NOMO-1 treated with dmso at 0.1 percent for 144 hours (cell line): ENCODE results near the gene PRKAG2.
"Not testable (repeated sequence)": the region's sequence is repeated elsewhere in the genome, so short reads cannot be mapped to it uniquely, and the experiment has no call there.

Experiments used
- DNase-seq: peaks from one replicate; lab custom pipeline; 2025; ENCODE audit not compliant: unreplicated experiment; lab: John Stamatoyannopoulos, UW

Gene PRKAG2

DNA sequence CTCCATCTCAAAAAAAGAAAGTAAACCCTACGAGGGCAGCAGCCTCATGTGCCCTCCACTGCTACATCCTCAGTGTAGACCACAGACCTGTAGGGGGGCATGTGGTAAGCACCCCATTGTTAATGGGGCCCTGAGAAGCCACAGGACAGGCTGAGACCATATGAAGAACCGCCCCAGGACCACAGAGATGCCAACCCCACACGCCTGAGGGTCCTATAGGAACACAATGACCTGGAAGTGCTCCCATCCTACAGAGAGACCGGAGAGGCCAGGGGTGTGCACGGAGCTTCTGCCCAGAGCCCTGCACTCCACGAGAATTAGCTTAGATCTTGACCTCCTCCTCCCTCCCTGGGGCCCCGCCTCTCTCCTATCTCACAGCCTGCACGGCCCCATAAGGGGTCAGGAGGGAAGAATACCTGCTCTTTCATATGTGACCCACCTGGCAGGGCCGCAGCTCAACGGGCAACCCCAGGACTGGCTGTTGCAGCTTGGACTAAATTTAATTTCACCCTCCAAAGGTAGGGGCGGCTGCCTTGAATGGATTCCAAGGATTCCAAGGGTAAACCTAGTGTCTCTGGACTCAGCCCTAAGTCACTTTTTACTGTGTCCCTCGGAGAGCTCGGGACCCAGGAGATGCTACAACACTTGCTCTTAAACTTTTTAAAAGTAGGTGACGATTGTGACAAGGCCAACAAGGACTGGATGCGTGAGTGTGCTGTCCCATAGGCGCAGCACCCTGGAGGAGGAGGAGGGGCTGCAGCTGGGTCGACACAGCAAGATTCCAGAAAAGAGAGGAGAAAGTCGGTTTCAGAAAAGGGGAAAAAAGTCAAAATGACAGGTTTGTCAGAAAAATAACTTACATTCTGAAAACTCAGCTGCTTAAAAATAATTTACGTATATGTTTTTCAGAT lies 24.2 kb downstream of the PRKAG2 start:
- DNase-seq: no peak

DNA sequence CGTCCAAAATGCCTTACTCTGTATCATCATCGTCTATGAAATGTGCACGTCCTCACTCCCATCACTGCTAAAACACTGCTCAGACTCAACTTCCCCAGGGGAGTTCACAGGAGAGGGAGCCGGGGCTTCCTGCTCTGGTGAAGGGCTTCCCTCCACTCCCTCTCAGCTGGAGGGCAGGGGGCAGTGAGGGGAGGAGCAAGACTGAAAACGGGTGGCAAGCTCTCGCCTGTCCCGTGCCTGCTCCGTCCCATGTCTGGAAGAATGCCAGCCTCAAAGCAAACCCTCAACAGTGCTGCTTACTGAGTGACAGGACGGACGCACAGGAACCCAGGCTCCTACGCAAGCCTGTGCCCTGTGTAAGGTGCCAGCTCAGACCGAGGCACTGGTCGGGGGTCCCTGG lies 25.1 kb downstream of the PRKAG2 start:
- no peak for DNase-seq

DNA sequence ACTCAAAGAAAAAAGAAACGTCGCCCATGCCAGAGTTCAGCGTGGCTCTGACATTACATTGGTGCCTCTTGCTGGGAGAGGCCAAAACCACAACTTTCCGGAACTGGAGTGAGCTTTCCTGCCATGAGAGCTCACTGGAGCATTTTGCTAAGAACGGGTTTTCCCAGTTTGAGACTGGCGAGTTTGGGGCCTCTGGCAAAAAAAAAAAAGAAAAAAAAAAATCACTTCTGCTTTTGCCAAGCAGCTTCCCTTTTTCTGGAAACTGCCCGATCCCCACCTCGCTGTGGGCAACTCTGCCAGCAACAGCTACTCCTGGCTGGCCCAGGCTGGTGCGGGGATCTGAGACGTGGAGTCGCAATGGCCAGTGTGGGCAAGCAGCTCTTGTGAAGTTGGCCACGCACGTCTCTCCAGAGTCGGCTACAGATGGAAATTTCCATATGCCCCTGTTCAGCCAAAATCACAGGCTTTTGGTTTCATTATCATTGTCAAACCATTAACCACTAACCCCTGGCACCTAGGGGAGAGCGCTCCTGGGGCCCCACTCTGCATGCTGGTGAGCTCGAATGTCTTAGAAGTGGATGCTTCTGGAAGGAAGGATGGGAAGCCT lies 25.7 kb downstream of the PRKAG2 start:
- DNase-seq: peak; percentile 43

DNA sequence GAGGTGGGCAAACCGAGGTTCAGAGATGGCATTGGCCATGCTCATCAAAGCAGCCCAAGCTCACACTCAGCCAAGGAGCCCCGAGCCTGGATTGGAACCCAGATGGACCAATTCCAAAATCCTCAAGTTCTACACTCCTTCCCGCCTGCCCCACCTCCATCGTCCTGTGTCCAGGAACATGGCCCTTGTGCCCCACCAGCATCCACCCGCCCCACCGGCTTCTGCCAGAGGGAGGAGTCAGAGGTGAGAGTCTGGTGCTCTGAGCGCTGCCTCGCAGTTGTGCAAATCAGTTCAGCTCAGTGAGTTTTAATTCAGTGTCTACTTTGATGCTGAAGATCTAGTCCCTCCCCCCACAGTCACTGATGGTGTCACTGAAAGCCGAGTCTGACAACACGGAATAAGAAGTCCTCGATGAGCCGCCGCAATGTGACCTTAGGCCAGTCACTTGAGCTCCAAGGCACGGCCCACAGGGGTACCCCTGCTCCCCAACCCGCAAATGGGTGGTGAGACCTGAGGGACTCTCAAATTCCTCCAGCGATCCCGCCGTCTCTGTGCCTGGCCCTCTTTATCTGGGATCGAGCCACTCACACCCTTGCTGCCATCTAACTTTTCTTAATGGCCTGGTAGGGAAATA lies 26.3 kb downstream of the PRKAG2 start:
- no peak for DNase-seq

DNA sequence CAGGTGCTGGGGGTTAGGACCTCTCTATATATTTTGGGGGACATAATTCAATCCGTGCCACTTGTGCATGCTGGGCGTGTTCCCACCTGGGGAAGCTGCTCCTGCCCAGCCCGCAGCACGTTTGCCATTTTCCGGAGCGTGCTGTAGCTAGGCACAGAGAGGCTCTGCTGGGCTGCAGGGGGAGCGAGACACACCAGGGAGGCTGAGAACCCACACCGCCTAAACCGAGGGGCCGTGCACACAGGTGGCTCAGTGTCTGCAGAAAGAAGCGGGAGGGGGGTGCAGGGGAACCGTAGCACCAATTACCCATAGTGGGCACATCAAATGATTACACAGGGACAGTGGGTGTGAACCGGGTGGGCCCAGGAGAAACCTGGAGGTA lies 27.0 kb downstream of the PRKAG2 start:
- no peak for DNase-seq

DNA sequence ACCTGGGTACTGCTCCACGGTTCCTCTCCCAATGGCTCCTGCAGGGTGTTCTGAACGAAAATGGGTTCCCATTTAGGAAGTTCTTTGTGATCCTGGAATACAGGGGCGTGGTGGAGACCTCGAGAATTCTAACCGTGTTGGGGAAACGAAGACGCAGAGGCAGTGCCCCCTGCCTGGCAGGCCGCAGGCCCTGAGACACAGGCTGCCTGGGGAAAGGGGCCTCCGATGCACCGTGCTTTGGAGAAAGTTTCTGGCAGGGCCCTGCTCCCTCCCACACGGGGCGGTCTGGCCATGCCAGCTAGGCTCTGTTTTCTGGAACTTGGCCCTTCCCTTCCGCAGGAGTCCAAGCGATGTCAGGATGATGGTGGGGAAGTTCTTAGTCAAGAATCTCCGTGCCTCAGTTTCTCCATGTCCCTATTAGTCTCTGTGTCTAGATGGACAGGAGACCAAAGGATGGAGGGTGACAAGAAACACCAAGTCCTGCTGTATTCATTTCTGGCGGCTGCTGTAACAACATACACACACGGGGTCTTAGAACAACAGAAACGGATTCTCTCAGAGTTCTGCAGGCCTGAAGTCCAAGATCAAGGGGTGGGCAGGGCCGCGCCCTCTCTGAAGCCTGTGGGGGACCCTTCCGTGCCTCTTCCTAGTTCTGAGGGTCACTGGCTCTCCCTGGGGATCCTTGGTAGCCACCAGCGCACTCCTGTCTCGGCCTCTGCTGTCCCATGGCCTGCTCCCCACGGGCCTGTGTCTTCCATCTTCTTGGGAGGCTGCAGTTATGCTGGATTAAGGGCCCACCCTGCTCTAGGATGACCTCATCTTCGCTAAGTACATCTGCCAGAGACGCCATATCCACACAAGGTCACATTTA lies 27.7 kb downstream of the PRKAG2 start:
- DNase-seq: no peak

DNA sequence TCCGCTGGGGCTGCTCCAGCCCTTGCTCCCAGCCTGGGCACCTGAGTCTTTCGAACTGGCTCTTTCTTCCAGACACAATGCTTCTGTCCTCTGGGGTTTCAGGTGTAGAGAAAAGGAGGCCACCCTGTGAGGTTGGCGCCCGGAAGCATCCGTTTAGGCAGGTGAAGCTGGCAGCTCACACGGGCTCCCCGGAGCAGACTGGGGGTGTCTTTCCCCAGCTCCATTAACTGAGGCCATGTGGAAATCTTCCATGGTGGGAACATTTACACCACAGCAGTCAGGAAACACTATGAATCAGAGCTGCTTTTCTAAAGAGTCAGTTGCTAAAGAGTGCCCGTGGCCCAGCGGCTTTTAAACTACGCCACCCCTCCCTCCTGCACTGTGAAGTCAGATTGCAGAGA lies 29.2 kb downstream of the PRKAG2 start:
- no peak for DNase-seq

DNA sequence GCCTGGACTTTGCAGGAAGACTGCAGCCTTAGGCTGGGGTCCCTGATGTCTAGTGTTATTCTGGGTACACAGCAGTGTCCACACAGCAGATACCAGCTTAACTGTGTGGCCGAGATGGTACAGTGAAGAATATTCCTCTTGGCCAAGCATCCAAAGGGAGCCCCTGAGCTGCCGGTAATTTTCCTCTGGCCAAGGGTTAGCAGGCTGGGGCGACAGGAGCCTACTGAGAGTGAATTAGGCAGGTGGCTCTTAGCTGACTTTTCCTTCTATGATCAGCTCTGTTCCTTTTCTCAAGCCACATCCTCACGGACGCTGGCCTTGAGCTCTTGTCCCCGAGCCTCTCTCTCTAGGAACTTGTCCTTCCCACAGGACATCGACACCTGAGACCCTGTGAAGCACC lies 29.8 kb downstream of the PRKAG2 start:
- no peak for DNase-seq

DNA sequence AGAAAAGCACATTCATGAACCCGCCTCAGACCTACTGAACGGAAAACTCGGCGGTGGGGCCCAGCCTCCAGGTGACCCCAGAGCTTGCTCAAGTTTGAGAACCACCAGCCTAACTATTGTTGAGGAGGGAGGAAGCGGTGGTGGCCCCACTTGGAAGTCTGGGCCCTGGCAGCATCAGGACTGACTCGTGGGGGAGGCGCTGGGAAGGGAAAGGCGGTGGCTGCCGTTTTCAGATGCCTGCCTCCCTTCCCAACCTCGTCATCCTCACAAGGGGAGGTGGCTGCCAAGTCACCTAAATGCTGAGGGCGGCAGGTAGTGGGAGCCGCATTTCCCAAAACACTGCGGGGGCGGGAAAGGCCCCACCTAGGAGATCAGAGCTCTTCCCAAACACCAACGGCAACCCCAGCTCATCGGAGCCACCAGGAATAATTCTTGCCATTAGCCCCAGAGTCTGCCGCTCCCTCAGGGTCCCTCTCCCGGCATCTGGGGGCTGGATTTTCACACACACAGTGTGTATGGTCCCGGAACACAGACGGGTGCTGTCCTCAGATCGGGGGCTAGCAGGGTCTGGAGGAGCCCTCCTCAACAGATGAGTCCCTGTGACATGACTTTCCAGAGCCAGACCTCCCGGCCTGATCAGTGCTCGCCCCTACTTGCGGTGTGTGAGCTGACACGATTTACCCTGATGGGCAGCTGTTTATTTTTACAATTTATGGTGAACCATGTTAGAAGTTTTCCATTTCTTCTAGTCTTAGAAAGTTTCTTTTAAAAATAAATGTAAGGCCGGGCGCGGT lies 31.3 kb downstream of the PRKAG2 start:
- no peak for DNase-seq

DNA sequence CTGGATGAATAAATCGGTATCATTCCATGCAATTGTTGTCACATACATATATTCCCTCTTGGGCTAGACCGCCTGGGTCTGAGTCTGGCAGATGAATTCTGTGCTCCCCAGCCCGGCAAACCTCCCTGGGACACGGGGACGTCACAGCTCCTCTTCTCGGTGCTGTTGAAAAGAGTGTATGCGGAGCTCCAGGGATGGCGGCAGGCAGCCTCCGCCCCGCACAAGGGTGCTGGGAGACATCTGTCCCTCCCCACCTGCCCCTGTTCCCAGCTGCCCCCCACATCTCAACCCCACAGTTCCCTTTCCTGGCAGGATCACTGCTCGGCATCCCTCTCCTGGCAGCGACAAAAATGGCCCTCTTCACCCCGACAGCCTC lies 32.1 kb downstream of the PRKAG2 start:
- DNase-seq: no peak

DNA sequence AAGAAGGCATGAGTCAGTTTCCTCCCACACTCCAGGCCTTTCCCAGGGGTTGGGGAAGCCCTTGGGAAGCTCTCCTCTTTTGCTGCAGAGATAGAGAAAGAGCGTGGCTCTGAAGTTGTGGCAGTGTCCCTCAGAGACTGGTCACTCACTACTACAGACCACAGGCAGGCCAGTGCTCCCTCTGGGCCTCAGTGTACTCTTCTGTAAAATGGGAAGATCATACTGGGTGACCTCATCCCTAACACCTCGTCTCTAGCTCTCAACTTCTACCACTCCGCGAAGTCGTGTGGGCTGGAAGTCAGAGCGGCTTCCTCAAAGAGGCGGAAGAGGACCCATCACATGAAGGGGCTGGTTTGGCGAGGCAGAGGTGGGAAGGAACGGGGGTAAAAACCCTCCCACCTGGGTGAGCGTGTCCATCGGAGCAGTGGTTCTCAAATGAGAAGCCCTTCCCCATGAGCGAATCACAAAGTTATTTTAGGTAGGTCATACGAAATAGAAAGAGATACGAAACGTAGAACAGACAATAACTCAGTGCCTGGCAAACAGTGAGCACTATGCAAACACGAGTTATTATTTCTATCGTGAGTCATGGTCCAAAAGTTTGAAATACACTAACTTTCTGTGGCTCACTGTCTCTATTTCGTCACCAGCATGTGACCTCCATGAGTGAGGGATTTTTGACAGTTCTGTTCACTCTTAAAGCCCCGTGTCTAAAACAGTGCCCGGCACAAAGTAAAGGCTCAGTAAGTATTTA lies 32.7 kb downstream of the PRKAG2 start:
- no peak for DNase-seq

DNA sequence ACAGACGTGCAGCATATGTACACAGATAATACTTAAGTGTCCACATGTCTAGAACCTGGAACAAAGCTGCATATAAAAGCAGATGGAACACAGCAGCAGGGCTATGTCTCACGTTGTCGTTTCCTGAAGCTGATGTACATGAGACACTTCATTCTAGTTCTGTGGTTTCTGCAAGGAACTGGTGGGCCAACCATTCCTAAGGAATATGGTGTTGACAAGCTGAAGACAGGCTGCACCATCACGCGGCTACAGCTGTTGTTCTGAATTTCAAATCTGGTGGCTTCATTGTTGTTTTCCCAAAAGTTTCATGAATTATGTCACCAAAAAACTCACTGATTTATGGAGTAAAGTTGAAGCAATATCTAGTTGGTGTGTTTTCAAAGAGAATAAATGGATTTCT lies 33.7 kb downstream of the PRKAG2 start:
- DNase-seq: no peak

DNA sequence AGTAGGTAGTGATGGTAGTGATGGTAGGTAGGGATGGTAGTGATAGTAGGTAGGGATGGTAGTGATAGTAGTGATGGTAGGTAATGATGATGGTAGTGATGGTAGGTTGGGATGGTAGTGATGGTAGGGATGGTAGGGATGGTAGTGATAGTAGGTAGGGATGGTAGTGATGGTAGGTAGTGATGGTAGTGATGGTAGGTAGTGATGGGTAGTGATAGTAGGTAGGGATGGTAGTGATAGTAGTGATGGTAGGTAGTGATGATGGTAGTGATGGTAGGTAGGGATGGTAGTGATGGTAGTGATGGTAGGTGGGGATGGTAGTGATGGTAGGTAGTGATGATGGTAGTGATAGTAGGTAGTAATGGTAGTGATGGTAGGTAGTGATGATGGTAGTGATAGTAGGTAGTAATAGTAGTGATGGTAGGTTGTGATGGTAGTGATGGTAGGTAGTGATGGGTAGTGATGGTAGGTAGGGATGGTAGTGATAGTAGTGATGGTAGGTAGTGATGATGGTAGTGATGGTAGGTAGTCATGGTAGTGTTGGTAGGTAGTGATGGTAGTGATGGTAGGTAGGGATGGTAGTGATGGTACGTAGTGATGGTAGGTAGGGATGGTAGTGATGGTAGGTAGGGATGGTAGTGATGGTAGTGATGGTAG lies 35.4 kb downstream of the PRKAG2 start:
- not testable (repeated sequence) for DNase-seq

DNA sequence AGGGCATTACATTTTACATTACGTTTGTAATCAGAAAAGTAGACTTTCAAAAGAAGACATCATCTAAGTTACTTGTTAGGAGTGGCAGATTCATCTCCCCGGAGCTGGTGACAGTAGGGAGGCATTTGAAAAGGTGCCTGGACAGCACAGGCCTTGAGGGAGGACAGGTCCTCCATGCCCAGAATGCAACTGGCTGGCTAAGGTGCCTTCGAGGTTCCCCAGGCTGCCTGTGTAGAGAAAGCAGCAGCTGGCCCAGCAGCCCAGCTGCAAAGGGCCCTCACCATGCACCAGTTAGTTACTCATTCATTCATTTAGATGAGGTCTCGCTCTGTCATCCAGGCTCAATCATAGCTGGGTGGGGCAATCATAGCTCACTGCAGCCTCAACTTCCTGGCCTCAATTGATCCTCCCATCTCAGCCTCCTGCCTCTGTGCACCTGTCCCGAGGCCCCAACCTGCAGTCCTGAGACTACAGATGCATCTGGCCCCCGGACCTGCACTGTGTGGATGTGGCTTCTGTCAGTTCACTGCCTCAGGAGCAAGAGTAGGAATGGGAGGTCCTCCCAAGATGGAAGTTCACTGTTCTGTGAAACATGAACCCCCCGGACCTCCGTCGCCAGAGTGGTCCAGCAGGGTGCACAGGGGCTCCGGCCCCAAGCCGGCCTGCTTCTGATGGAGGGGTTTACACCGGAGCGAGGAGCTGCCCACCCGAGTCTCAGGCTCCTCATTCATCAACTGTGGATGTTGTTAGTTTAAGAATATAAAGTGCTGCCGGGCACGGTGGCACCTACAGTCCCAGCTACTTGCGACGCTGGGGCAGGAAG lies 36.6 kb downstream of the PRKAG2 start:
- DNase-seq: no peak

DNA sequence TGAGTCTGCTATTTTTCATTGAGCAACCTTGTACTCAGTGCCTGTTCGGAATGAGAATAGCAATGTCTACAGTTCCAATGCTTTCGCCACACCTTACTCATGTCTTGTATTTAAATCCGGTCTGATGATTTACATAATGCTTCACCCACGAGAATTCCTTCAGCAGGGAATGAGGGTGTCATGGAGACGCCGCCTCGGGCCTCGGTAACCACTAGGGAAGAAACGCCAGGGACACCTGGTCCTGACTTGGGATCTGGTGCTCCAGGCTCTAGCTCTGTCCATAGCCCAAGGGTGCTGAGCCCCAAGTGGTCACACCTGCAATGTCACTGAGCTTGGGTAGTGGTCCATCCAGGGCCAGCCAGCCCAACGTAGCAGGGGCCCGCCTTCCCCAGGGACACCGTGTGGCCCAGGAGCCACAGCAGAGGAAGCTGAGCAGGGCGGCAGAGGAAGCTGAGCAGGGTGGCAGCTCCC lies 37.4 kb downstream of the PRKAG2 start:
- DNase-seq: no peak

DNA sequence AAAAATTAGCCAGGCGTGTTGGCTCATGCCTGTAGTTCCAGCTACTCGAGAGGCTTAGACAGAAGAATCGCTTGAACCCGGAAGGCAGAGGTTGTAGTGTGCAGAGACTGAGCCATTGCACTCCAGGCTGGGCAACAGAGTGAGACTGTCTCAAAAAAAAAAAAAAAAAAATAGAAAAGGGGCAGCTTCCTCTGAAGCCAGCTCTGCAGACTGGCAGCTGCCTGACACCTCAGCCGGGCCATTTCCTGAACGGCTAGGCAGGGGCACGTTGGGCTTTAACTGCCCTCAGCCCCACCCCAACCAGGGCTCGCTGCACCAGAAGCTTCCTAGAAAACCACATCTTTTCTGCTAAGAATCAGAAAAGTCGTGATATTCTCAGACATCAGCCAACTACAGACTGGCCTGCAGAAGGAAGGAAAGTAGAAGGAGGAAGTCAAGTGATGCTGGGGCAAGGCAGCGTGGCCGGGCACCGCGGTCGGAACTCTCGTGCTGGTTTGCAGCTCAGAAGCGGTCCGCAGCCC lies 38.0 kb downstream of the PRKAG2 start:
- DNase-seq: peak; percentile 79

DNA sequence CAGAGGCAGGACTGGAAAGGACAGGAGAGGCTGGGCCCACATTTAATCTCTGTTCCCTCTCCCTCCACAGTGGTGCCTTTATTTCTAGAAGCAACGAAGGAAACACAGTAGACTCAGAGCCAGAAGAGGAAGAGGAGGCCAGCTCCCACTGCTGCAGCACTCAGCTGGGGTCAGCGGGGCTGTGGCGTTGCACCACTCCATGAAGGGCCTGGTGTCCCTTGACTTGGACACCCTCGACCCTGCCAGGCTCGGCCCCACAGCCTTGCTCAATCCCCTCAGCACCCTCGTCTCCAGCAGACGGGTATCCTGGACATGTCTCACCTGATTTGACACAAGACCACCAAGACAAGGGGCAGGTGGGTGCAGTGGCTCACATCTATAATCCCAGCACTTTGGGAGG lies 38.8 kb downstream of the PRKAG2 start:
- DNase-seq: no peak
